Liver (tissue), 9 donors: ENCODE measurements around the gene DOK6. TPM values are rescaled to one million over a fixed set of nuclear protein-coding genes. Genes with fewer than 3 reads are reported as not detected.

Experiments used
- DNase-seq: peaks from one replicate; pipeline ENCODE4 v3.0.0-alpha.2; 2017; ENCODE audit warnings: low spot score
- H3K27ac ChIP-seq, 2 donors: one replicate each; pipeline ENCODE4 v1.7.0; 2013; ENCODE audit warnings: inconsistent platforms in 2 of 2, low read length in 2 of 2, control low read depth in 1 of 2, low read depth in 1 of 2, mild to moderate bottlenecking in 1 of 2
- H3K27me3 ChIP-seq, 4 donors: one replicate each; pipeline versions ENCODE4 v1.6.1 to v1.7.0; 2013; ENCODE audit warnings: low read length in 3 of 4, inconsistent platforms in 1 of 4, mild to moderate bottlenecking in 1 of 4, moderate library complexity in 1 of 4; ENCODE audit not compliant: control insufficient read depth in 4 of 4, insufficient read depth in 4 of 4
- H3K36me3 ChIP-seq, 4 donors: one replicate each; pipeline versions ENCODE4 v1.6.1 to v1.7.0; 2013; ENCODE audit warnings: low read length in 3 of 4, mild to moderate bottlenecking in 3 of 4, low read depth in 1 of 4, moderate library complexity in 1 of 4; ENCODE audit not compliant: control insufficient read depth in 4 of 4, insufficient read depth in 3 of 4
- H3K4me1 ChIP-seq, 4 donors: one replicate each; pipeline versions ENCODE4 v1.6.1 to v1.7.0; 2013; ENCODE audit warnings: low read length in 3 of 4, mild to moderate bottlenecking in 3 of 4, moderate library complexity in 1 of 4; ENCODE audit not compliant: control insufficient read depth in 4 of 4, insufficient read depth in 4 of 4
- H3K4me3 ChIP-seq, 3 donors: one replicate each; pipeline versions ENCODE4 v1.6.1 to v1.7.0; 2013; ENCODE audit warnings: low read length in 3 of 3, control low read depth in 1 of 3, low read depth in 1 of 3, mild to moderate bottlenecking in 1 of 3
- H3K9ac ChIP-seq, 2 donors: one replicate each; pipeline ENCODE4 v1.7.0; 2013; ENCODE audit warnings: low read length in 2 of 2, mild to moderate bottlenecking in 2 of 2, moderate library complexity in 2 of 2, control low read depth in 1 of 2, low read depth in 1 of 2
- H3K9me3 ChIP-seq, 4 donors: one replicate each; pipeline versions ENCODE4 v1.6.1 to v1.7.0; 2013; ENCODE audit warnings: low read length in 3 of 4; ENCODE audit not compliant: control insufficient read depth in 4 of 4
- GABPA ChIP-seq, 2 donors: IDR thresholded peaks in 1 of 2; conservative IDR thresholded peaks in 1 of 2; 2 replicates each; pipeline ENCODE4 v1.6.1; 2016; ENCODE audit warnings: antibody characterized with exemption in 2 of 2, mild to moderate bottlenecking in 1 of 2, moderate library complexity in 1 of 2
- HNF4G ChIP-seq: IDR thresholded peaks from 2 replicates; pipeline ENCODE4 v1.6.1; 2016; ENCODE audit warnings: antibody characterized with exemption
- NR2F2 ChIP-seq: IDR thresholded peaks from 2 replicates; pipeline ENCODE4 v1.6.1; 2016; ENCODE audit warnings: antibody characterized with exemption
- RAD21 ChIP-seq, 2 donors: IDR thresholded peaks; 2 replicates each; pipeline ENCODE4 v1.6.1; 2016; ENCODE audit warnings: antibody characterized with exemption in 2 of 2, mild to moderate bottlenecking in 2 of 2
- RXRA ChIP-seq, 2 donors: IDR thresholded peaks; 2 replicates each; pipeline ENCODE4 v1.6.1; 2017 to 2018; ENCODE audit warnings: antibody characterized with exemption in 2 of 2, mild to moderate bottlenecking in 1 of 2
- TAF1 ChIP-seq: conservative IDR thresholded peaks from 2 replicates; pipeline ENCODE4 v1.6.1; 2016; ENCODE audit warnings: antibody characterized with exemption, mild to moderate bottlenecking
- WGBS: extraction: QIAGEN DNeasy Blood & Tissue Kit; methylation state at CpG from one replicate; pipeline ENCODE4 v1.1.7; 2013; 5-methylcytosine and 5-hydroxymethylcytosine counted together
- polyA plus RNA-seq, 2 donors: library from polyadenylated mRNA; stranded (reverse) in 1 of 2; unstranded in 1 of 2; fragments of 200-250 nt in 1 of 2; fragments of >200 nt in 1 of 2; fragmentation: Nextera tagmentation in 1 of 2; extraction: Ambion mirVana in 1 of 2; gene quantifications; one replicate each; pipeline versions ENCODE4 v1.2.1 to v1.2.3, GENCODE V29; 2013 to 2015
- total RNA-seq, 2 donors: library from RNA; depleted of rRNA; stranded (reverse); fragments of >200 nt; gene quantifications; one replicate each; pipeline ENCODE4 v1.2.3, GENCODE V29; 2014
- TF ChIP-seq, protein P1 (sequence below): fragments of 150-350 bp; IDR thresholded peaks from 2 replicates; pipeline ENCODE4 v1.5.1; 2017; ENCODE audit warnings: improper control_type of control experiment, low read depth, low read length; ENCODE audit not compliant: missing input control
- TF ChIP-seq, protein P2 (sequence below): IDR thresholded peaks from 2 replicates; pipeline ENCODE4 v1.6.1; 2016; ENCODE audit warnings: antibody characterized with exemption
- TF ChIP-seq, protein P3 (sequence below): IDR thresholded peaks from 2 replicates; pipeline ENCODE4 v1.6.1; 2016; ENCODE audit warnings: antibody characterized with exemption
- TF ChIP-seq, protein P4 (sequence below): IDR thresholded peaks from 2 replicates; pipeline ENCODE4 v1.6.1; 2016; ENCODE audit warnings: antibody characterized with exemption
- TF ChIP-seq, protein P5 (sequence below): IDR thresholded peaks from 2 replicates; pipeline ENCODE4 v1.6.1; 2016; ENCODE audit warnings: antibody characterized with exemption, mild to moderate bottlenecking
- donor health status: healthy.
- donor health status: healthy.
- donor health status: healthy.
- donor health status: healthy.
- donor health status: healthy.

DOK6 gene
- total and polyA plus RNA-seq, 4 donors, result 0.08 to 1.1 (median 0.67) TPM

DNA sequence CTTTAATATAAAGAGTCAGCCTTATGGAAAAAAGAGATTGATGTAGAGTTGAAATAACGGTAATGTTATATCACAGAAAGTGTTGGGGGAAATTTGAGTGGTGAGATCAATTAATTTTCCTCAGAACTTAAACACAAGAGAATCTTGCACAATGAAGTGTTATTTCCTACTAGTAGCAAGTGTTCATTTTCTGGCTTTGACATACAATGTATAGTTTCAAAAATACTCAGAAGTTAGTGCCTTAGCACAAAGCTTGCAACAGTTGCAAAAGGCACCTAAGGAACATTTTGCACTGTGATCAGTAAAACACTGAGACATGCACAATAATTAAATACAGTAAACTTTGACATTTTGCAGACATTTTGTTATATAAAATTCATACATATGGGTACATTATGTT is 385.7 kb downstream of the DOK6 start:
- H3K9ac ChIP-seq, result no peak overlapping the region
- no peak overlapping the region for H3K4me3 ChIP-seq
- no peaks in the 10 kb centered on the region for H3K9me3 ChIP-seq
- H3K27me3 ChIP-seq, result no peaks in the 10 kb centered on the region
- 93% methylated on average over 1 of the region's 1 CpG for WGBS
- DNase-seq, result no peak
- H3K4me1 ChIP-seq, result no peaks in the 10 kb centered on the region
- no peaks in the 10 kb centered on the region for H3K36me3 ChIP-seq
- H3K27ac ChIP-seq, result no peak overlapping the region
- TF ChIP-seq TAF1, result no peak
- no peak for TF ChIP-seq NR2F2
- TF ChIP-seq RAD21 (IDR thresholded peaks at IDR 0.05), result no peak
- TF ChIP-seq, protein P1, sequence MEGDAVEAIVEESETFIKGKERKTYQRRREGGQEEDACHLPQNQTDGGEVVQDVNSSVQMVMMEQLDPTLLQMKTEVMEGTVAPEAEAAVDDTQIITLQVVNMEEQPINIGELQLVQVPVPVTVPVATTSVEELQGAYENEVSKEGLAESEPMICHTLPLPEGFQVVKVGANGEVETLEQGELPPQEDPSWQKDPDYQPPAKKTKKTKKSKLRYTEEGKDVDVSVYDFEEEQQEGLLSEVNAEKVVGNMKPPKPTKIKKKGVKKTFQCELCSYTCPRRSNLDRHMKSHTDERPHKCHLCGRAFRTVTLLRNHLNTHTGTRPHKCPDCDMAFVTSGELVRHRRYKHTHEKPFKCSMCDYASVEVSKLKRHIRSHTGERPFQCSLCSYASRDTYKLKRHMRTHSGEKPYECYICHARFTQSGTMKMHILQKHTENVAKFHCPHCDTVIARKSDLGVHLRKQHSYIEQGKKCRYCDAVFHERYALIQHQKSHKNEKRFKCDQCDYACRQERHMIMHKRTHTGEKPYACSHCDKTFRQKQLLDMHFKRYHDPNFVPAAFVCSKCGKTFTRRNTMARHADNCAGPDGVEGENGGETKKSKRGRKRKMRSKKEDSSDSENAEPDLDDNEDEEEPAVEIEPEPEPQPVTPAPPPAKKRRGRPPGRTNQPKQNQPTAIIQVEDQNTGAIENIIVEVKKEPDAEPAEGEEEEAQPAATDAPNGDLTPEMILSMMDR, result no peak
- no peak for TF ChIP-seq RXRA (IDR thresholded peaks at IDR 0.05)
- TF ChIP-seq GABPA (IDR thresholded peaks at IDR 0.05 in 1 of 2, conservative IDR thresholded peaks at IDR 0.05 in 1 of 2), result no peak
- TF ChIP-seq, protein P2, sequence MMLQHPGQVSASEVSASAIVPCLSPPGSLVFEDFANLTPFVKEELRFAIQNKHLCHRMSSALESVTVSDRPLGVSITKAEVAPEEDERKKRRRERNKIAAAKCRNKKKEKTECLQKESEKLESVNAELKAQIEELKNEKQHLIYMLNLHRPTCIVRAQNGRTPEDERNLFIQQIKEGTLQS, result no peak

DNA sequence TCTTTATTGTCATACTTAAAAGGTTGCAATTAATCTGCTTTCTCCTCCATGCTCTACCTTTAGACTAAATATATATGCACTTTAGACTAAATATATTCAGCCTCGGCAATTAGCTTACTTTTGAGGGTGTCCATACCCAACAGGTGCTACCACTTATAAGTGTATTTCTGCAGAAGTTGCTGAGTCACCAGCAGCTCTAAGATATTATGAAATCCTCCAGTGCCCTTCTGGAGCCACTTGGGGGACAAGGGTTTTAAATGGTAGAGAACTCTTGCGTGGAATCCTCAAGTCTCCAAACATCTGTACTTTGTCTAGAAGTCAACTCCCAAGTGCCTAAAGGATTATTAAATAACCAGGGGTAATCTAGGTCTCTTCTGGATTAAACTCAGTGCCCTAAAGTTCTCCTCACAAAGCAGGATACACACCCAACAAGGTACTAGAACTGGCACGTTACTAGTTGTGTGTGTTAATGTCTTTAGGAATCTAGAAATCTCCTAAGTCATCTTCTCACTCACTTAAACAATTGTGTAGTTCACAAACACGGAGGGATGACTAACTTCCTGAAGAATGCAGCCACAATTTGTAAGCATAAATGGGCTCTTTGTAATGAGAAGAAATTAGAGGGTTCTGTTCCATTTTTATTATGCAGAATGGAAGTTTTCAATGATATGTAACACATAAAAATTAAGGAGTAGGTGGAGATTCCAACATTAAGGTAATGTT is 387.3 kb downstream of the DOK6 start:
- Histone ChIP-seq H3K4me3 (no peak overlapping the region), H3K27ac (no peak overlapping the region), H3K9me3 (no peaks in the 10 kb centered on the region), H3K27me3 (no peaks in the 10 kb centered on the region), H3K36me3 (no peaks in the 10 kb centered on the region), H3K4me1 (no peaks in the 10 kb centered on the region), H3K9ac (no peak overlapping the region)
- 75% methylated on average over 4 of the region's 4 CpGs for WGBS
- no peak for DNase-seq
- TF ChIP-seq, protein P3, sequence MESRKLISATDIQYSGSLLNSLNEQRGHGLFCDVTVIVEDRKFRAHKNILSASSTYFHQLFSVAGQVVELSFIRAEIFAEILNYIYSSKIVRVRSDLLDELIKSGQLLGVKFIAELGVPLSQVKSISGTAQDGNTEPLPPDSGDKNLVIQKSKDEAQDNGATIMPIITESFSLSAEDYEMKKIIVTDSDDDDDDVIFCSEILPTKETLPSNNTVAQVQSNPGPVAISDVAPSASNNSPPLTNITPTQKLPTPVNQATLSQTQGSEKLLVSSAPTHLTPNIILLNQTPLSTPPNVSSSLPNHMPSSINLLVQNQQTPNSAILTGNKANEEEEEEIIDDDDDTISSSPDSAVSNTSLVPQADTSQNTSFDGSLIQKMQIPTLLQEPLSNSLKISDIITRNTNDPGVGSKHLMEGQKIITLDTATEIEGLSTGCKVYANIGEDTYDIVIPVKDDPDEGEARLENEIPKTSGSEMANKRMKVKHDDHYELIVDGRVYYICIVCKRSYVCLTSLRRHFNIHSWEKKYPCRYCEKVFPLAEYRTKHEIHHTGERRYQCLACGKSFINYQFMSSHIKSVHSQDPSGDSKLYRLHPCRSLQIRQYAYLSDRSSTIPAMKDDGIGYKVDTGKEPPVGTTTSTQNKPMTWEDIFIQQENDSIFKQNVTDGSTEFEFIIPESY, result no peak
- TF ChIP-seq, protein P1, result no peak
- TF ChIP-seq RXRA (IDR thresholded peaks at IDR 0.05) (no peak), HNF4G (no peak), GABPA (IDR thresholded peaks at IDR 0.05 in 1 of 2, conservative IDR thresholded peaks at IDR 0.05 in 1 of 2) (no peak)
- TF ChIP-seq, protein P4, sequence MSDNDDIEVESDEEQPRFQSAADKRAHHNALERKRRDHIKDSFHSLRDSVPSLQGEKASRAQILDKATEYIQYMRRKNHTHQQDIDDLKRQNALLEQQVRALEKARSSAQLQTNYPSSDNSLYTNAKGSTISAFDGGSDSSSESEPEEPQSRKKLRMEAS, result no peak
- TF ChIP-seq, protein P5, sequence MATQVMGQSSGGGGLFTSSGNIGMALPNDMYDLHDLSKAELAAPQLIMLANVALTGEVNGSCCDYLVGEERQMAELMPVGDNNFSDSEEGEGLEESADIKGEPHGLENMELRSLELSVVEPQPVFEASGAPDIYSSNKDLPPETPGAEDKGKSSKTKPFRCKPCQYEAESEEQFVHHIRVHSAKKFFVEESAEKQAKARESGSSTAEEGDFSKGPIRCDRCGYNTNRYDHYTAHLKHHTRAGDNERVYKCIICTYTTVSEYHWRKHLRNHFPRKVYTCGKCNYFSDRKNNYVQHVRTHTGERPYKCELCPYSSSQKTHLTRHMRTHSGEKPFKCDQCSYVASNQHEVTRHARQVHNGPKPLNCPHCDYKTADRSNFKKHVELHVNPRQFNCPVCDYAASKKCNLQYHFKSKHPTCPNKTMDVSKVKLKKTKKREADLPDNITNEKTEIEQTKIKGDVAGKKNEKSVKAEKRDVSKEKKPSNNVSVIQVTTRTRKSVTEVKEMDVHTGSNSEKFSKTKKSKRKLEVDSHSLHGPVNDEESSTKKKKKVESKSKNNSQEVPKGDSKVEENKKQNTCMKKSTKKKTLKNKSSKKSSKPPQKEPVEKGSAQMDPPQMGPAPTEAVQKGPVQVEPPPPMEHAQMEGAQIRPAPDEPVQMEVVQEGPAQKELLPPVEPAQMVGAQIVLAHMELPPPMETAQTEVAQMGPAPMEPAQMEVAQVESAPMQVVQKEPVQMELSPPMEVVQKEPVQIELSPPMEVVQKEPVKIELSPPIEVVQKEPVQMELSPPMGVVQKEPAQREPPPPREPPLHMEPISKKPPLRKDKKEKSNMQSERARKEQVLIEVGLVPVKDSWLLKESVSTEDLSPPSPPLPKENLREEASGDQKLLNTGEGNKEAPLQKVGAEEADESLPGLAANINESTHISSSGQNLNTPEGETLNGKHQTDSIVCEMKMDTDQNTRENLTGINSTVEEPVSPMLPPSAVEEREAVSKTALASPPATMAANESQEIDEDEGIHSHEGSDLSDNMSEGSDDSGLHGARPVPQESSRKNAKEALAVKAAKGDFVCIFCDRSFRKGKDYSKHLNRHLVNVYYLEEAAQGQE, result no peak
